Liver (tissue), 9 donors: ENCODE results near the gene RUSC2. TPM values are rescaled to one million over a fixed set of nuclear protein-coding genes. Genes with fewer than 3 reads are reported as not detected.

ENCODE experiments used
- DNase-seq: peaks from one replicate; pipeline ENCODE4 v3.0.0-alpha.2; 2017; ENCODE audit warnings: low spot score
- H3K27ac ChIP-seq, 2 donors: one replicate each; pipeline ENCODE4 v1.7.0; 2013; ENCODE audit warnings: inconsistent platforms in 2 of 2, low read length in 2 of 2, control low read depth in 1 of 2, low read depth in 1 of 2, mild to moderate bottlenecking in 1 of 2
- H3K27me3 ChIP-seq, 4 donors: one replicate each; pipeline versions ENCODE4 v1.6.1 to v1.7.0; 2013; ENCODE audit warnings: low read length in 3 of 4, inconsistent platforms in 1 of 4, mild to moderate bottlenecking in 1 of 4, moderate library complexity in 1 of 4; ENCODE audit not compliant: control insufficient read depth in 4 of 4, insufficient read depth in 4 of 4
- H3K36me3 ChIP-seq, 4 donors: one replicate each; pipeline versions ENCODE4 v1.6.1 to v1.7.0; 2013; ENCODE audit warnings: low read length in 3 of 4, mild to moderate bottlenecking in 3 of 4, low read depth in 1 of 4, moderate library complexity in 1 of 4; ENCODE audit not compliant: control insufficient read depth in 4 of 4, insufficient read depth in 3 of 4
- H3K4me1 ChIP-seq, 4 donors: one replicate each; pipeline versions ENCODE4 v1.6.1 to v1.7.0; 2013; ENCODE audit warnings: low read length in 3 of 4, mild to moderate bottlenecking in 3 of 4, moderate library complexity in 1 of 4; ENCODE audit not compliant: control insufficient read depth in 4 of 4, insufficient read depth in 4 of 4
- H3K4me3 ChIP-seq, 3 donors: one replicate each; pipeline versions ENCODE4 v1.6.1 to v1.7.0; 2013; ENCODE audit warnings: low read length in 3 of 3, control low read depth in 1 of 3, low read depth in 1 of 3, mild to moderate bottlenecking in 1 of 3
- H3K9ac ChIP-seq, 2 donors: one replicate each; pipeline ENCODE4 v1.7.0; 2013; ENCODE audit warnings: low read length in 2 of 2, mild to moderate bottlenecking in 2 of 2, moderate library complexity in 2 of 2, control low read depth in 1 of 2, low read depth in 1 of 2
- H3K9me3 ChIP-seq, 4 donors: one replicate each; pipeline versions ENCODE4 v1.6.1 to v1.7.0; 2013; ENCODE audit warnings: low read length in 3 of 4; ENCODE audit not compliant: control insufficient read depth in 4 of 4
- EGR1 ChIP-seq, 2 donors: IDR thresholded peaks; 2 replicates each; pipeline ENCODE4 v1.6.1; 2016 to 2018; ENCODE audit warnings: antibody characterized with exemption in 2 of 2, low read depth in 2 of 2
- FOXA1 ChIP-seq: IDR thresholded peaks from 2 replicates; pipeline ENCODE4 v1.6.1; 2016; ENCODE audit warnings: antibody characterized with exemption
- FOXA2 ChIP-seq: IDR thresholded peaks from 2 replicates; pipeline ENCODE4 v1.6.1; 2016; ENCODE audit warnings: antibody characterized with exemption
- GABPA ChIP-seq, 2 donors: IDR thresholded peaks in 1 of 2; conservative IDR thresholded peaks in 1 of 2; 2 replicates each; pipeline ENCODE4 v1.6.1; 2016; ENCODE audit warnings: antibody characterized with exemption in 2 of 2, mild to moderate bottlenecking in 1 of 2, moderate library complexity in 1 of 2
- HNF4A ChIP-seq, 2 donors: conservative IDR thresholded peaks; 2 replicates each; pipeline ENCODE4 v1.6.1; 2016; ENCODE audit warnings: antibody characterized with exemption in 2 of 2, mild to moderate bottlenecking in 2 of 2
- HNF4G ChIP-seq: IDR thresholded peaks from 2 replicates; pipeline ENCODE4 v1.6.1; 2016; ENCODE audit warnings: antibody characterized with exemption
- JUND ChIP-seq, 2 donors: IDR thresholded peaks; 2 replicates each; pipeline ENCODE4 v1.6.1; 2016; ENCODE audit warnings: antibody characterized with exemption in 2 of 2
- NR2F2 ChIP-seq: IDR thresholded peaks from 2 replicates; pipeline ENCODE4 v1.6.1; 2016; ENCODE audit warnings: antibody characterized with exemption
- RAD21 ChIP-seq, 2 donors: IDR thresholded peaks; 2 replicates each; pipeline ENCODE4 v1.6.1; 2016; ENCODE audit warnings: antibody characterized with exemption in 2 of 2, mild to moderate bottlenecking in 2 of 2
- RXRA ChIP-seq, 2 donors: IDR thresholded peaks; 2 replicates each; pipeline ENCODE4 v1.6.1; 2017 to 2018; ENCODE audit warnings: antibody characterized with exemption in 2 of 2, mild to moderate bottlenecking in 1 of 2
- SP1 ChIP-seq: IDR thresholded peaks from 2 replicates; pipeline ENCODE4 v1.6.1; 2018; ENCODE audit warnings: antibody characterized with exemption, mild to moderate bottlenecking
- TAF1 ChIP-seq: conservative IDR thresholded peaks from 2 replicates; pipeline ENCODE4 v1.6.1; 2016; ENCODE audit warnings: antibody characterized with exemption, mild to moderate bottlenecking
- YY1 ChIP-seq: IDR thresholded peaks from 2 replicates; pipeline ENCODE4 v1.6.1; 2016; ENCODE audit warnings: antibody characterized with exemption, mild to moderate bottlenecking
- WGBS: extraction: QIAGEN DNeasy Blood & Tissue Kit; methylation state at CpG from one replicate; pipeline ENCODE4 v1.1.7; 2013; 5-methylcytosine and 5-hydroxymethylcytosine counted together
- polyA plus RNA-seq, 2 donors: library from polyadenylated mRNA; stranded (reverse) in 1 of 2; unstranded in 1 of 2; fragments of 200-250 nt in 1 of 2; fragments of >200 nt in 1 of 2; fragmentation: Nextera tagmentation in 1 of 2; extraction: Ambion mirVana in 1 of 2; gene quantifications; one replicate each; pipeline versions ENCODE4 v1.2.1 to v1.2.3, GENCODE V29; 2013 to 2015
- total RNA-seq, 2 donors: library from RNA; depleted of rRNA; stranded (reverse); fragments of >200 nt; gene quantifications; one replicate each; pipeline ENCODE4 v1.2.3, GENCODE V29; 2014
- TF ChIP-seq, protein P1 (sequence below): IDR thresholded peaks from 2 replicates; pipeline ENCODE4 v1.6.1; 2016; ENCODE audit warnings: antibody characterized with exemption
- TF ChIP-seq, protein P2 (sequence below): fragments of 150-350 bp; IDR thresholded peaks from 2 replicates; pipeline ENCODE4 v1.5.1; 2017; ENCODE audit warnings: improper control_type of control experiment, low read depth, low read length; ENCODE audit not compliant: missing input control
- TF ChIP-seq, protein P3 (sequence below): IDR thresholded peaks from 2 replicates; pipeline ENCODE4 v1.6.1; 2016; ENCODE audit warnings: antibody characterized with exemption, mild to moderate bottlenecking
- TF ChIP-seq, protein P4 (sequence below): IDR thresholded peaks from 2 replicates; pipeline ENCODE4 v1.6.1; 2016; ENCODE audit warnings: antibody characterized with exemption
- TF ChIP-seq, protein P5 (sequence below): IDR thresholded peaks from 2 replicates; pipeline ENCODE4 v1.6.1; 2016; ENCODE audit warnings: antibody characterized with exemption
- donor health status: healthy.
- donor health status: healthy.
- donor health status: healthy.
- donor health status: healthy.
- donor health status: healthy.

The RUSC2 gene
- total and polyA plus RNA-seq, 4 donors: 2.1 to 6.3 (median 4.3) TPM

DNA sequence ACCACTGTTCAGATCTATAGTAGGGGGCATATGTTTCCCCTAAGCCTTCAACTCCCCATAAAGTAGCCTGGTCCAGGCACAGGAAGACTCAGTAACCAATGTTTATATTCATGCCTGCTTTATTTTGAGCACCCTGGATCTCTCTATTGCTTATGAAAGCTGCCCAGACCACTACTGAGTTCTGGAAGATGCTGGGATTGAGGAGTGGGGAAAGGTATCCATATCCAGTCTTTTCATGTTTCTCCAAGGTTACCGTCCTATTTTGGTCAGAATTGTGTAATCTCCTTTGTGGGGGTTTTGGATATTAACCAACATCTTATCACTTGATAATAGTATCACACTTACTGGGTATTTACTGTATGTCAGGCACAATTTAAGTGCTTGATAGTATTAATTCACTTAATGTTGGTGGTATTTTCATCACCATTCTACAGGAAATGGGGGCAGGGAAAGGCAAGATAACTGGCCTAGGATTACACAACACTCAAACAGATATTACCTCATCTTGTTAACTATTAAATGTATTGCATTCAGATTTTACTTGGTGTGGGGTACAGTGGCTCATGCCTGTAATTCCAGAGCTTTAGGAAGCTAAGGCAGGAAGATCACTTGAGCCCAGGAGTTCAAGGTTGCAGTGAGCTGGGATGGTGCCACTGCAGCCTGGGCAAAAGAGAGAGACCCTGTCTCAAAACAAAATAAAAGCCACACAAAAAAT is 36.3 kb downstream of the RUSC2 start:
- 24% methylated on average over 1 of the region's 1 CpG for WGBS
- Histone ChIP-seq H3K36me3 (no peaks in the 10 kb centered on the region), H3K4me1 (peaks cover 20 to 52% (median 33%) of the 10 kb centered on the region in 4 donors), H3K9me3 (no peaks in the 10 kb centered on the region), H3K27me3 (no peaks in the 10 kb centered on the region), H3K27ac (peak overlapping the region; percentile 55 to 93), H3K4me3 (no peak overlapping the region), H3K9ac (no peak overlapping the region)
- TF ChIP-seq EGR1 (IDR thresholded peaks at IDR 0.05; ENCODE audit: low read depth in 2 of 2): peak in 1 of 2 donors; percentile 35
- TF ChIP-seq, protein P1, sequence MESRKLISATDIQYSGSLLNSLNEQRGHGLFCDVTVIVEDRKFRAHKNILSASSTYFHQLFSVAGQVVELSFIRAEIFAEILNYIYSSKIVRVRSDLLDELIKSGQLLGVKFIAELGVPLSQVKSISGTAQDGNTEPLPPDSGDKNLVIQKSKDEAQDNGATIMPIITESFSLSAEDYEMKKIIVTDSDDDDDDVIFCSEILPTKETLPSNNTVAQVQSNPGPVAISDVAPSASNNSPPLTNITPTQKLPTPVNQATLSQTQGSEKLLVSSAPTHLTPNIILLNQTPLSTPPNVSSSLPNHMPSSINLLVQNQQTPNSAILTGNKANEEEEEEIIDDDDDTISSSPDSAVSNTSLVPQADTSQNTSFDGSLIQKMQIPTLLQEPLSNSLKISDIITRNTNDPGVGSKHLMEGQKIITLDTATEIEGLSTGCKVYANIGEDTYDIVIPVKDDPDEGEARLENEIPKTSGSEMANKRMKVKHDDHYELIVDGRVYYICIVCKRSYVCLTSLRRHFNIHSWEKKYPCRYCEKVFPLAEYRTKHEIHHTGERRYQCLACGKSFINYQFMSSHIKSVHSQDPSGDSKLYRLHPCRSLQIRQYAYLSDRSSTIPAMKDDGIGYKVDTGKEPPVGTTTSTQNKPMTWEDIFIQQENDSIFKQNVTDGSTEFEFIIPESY: peak; percentile 69
- peak; percentile 69 for TF ChIP-seq YY1
- no peak for TF ChIP-seq FOXA2
- TF ChIP-seq, protein P2, sequence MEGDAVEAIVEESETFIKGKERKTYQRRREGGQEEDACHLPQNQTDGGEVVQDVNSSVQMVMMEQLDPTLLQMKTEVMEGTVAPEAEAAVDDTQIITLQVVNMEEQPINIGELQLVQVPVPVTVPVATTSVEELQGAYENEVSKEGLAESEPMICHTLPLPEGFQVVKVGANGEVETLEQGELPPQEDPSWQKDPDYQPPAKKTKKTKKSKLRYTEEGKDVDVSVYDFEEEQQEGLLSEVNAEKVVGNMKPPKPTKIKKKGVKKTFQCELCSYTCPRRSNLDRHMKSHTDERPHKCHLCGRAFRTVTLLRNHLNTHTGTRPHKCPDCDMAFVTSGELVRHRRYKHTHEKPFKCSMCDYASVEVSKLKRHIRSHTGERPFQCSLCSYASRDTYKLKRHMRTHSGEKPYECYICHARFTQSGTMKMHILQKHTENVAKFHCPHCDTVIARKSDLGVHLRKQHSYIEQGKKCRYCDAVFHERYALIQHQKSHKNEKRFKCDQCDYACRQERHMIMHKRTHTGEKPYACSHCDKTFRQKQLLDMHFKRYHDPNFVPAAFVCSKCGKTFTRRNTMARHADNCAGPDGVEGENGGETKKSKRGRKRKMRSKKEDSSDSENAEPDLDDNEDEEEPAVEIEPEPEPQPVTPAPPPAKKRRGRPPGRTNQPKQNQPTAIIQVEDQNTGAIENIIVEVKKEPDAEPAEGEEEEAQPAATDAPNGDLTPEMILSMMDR: no peak
- peak; percentile 55 for TF ChIP-seq SP1
- peak; percentile 57 to 78 for TF ChIP-seq RXRA (IDR thresholded peaks at IDR 0.05)
- TF ChIP-seq FOXA1: no peak
- TF ChIP-seq TAF1: no peak
- TF ChIP-seq RAD21 (IDR thresholded peaks at IDR 0.05): peak in 1 of 2 donors; percentile 43
- TF ChIP-seq HNF4G: peak; percentile 18
- TF ChIP-seq JUND (IDR thresholded peaks at IDR 0.05): peak; percentile 39 to 77
- TF ChIP-seq HNF4A (conservative IDR thresholded peaks at IDR 0.05): peak; percentile 51 to 67
- peak; percentile 54 for TF ChIP-seq NR2F2
- TF ChIP-seq, protein P3, sequence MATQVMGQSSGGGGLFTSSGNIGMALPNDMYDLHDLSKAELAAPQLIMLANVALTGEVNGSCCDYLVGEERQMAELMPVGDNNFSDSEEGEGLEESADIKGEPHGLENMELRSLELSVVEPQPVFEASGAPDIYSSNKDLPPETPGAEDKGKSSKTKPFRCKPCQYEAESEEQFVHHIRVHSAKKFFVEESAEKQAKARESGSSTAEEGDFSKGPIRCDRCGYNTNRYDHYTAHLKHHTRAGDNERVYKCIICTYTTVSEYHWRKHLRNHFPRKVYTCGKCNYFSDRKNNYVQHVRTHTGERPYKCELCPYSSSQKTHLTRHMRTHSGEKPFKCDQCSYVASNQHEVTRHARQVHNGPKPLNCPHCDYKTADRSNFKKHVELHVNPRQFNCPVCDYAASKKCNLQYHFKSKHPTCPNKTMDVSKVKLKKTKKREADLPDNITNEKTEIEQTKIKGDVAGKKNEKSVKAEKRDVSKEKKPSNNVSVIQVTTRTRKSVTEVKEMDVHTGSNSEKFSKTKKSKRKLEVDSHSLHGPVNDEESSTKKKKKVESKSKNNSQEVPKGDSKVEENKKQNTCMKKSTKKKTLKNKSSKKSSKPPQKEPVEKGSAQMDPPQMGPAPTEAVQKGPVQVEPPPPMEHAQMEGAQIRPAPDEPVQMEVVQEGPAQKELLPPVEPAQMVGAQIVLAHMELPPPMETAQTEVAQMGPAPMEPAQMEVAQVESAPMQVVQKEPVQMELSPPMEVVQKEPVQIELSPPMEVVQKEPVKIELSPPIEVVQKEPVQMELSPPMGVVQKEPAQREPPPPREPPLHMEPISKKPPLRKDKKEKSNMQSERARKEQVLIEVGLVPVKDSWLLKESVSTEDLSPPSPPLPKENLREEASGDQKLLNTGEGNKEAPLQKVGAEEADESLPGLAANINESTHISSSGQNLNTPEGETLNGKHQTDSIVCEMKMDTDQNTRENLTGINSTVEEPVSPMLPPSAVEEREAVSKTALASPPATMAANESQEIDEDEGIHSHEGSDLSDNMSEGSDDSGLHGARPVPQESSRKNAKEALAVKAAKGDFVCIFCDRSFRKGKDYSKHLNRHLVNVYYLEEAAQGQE: no peak
- peak in 1 of 2 donors; percentile 55 for TF ChIP-seq GABPA (IDR thresholded peaks at IDR 0.05 in 1 of 2, conservative IDR thresholded peaks at IDR 0.05 in 1 of 2)
- TF ChIP-seq, protein P4, sequence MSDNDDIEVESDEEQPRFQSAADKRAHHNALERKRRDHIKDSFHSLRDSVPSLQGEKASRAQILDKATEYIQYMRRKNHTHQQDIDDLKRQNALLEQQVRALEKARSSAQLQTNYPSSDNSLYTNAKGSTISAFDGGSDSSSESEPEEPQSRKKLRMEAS: peak; percentile 70
- TF ChIP-seq, protein P5, sequence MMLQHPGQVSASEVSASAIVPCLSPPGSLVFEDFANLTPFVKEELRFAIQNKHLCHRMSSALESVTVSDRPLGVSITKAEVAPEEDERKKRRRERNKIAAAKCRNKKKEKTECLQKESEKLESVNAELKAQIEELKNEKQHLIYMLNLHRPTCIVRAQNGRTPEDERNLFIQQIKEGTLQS: peak; percentile 76
- no peak for DNase-seq
